ENCODE data around the gene ATP2B2.

ATP2B2 gene

DNA sequence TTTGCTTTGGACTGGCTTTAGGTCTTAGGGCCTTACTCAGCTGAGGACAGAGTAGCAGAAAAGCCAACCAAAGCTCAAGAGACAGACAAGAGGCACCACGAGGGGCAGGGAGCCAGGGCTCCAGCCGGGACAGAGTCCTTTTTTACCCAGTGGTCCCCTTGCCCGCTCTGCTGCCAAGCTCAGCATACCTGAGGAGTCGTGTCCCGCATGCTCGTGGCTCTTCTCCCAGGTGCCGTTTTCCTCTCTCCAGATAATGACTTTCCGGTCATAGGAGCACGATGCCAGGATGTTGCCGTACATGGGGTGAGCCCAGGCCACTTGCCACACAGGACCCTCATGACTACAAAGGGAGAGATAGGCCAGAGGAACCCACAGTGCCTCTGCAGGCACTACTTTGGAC is 193.0 kb downstream of the ATP2B2 start:
- H3K4me1 ChIP-seq (ENCODE audit: control insufficient read depth, insufficient read depth, low read length), result no peaks in the 10 kb centered on the region
- no peak overlapping the region for H3K27ac ChIP-seq (ENCODE audit: low read length)
- no peaks in the 10 kb centered on the region for H3K27me3 ChIP-seq (ENCODE audit: control insufficient read depth in 1 of 2, insufficient read depth in 2 of 2, low read length in 2 of 2)
- no peak overlapping the region for H3K9ac ChIP-seq (ENCODE audit: low read length in 2 of 2)
- H3K4me3 ChIP-seq (ENCODE audit: low read length in 2 of 2), result no peak overlapping the region
- H3K36me3 ChIP-seq (ENCODE audit: control insufficient read depth in 2 of 2, insufficient read depth in 2 of 2, low read length in 2 of 2), result peaks cover 55 to 67% of the 10 kb centered on the region in 2 donors
- no peaks in the 10 kb centered on the region for H3K9me3 ChIP-seq (ENCODE audit: control insufficient read depth in 2 of 2, low read length in 2 of 2)

DNA sequence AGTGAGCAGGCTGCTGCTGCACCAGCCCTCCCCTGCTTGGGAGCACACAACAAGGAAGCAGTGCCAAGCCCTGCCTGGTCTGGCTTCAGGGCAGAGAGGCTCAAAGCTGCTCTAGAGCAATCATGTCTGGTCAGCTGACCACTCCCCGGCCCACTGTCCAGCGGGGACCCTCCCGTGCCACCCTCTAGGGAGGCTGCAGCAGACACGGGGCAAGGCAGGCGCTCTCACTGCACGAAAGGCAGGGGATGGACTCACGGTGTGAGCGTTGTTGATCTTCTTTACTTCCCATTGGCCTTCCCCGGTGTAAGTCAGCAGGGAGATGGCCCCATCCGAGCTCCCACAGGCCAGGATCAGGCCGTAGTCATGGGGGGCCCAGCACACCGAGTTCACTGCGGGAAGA is 193.7 kb downstream of the ATP2B2 start:
- H3K9ac ChIP-seq (ENCODE audit: low read length in 2 of 2), result no peak overlapping the region
- H3K27me3 ChIP-seq (ENCODE audit: control insufficient read depth in 1 of 2, insufficient read depth in 2 of 2, low read length in 2 of 2), result no peaks in the 10 kb centered on the region
- H3K36me3 ChIP-seq (ENCODE audit: control insufficient read depth in 2 of 2, insufficient read depth in 2 of 2, low read length in 2 of 2), result peaks cover 53 to 66% of the 10 kb centered on the region in 2 donors
- H3K27ac ChIP-seq (ENCODE audit: low read length), result no peak overlapping the region
- no peaks in the 10 kb centered on the region for H3K4me1 ChIP-seq (ENCODE audit: control insufficient read depth, insufficient read depth, low read length)
- H3K4me3 ChIP-seq (ENCODE audit: low read length in 2 of 2), result no peak overlapping the region
- H3K9me3 ChIP-seq (ENCODE audit: control insufficient read depth in 2 of 2, low read length in 2 of 2), result no peaks in the 10 kb centered on the region

DNA sequence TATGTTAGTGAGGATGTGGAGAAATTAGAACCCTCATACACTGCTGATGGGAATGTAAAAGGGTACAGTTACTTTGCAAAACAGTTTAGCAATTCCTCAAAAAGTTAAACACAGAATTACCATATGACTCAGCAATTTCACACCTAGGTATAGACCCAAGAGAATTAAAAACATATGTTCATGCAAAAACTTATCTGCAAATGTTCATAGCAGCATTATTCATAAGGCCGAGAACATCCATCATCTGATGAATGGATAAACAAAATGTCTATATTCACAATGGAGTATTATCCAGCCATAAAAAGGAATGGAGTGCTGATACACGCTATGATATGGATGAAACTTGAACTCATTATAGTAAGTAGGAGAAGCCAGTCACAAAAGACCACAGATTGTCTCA is 194.8 kb downstream of the ATP2B2 start:
- H3K36me3 ChIP-seq (ENCODE audit: control insufficient read depth in 2 of 2, insufficient read depth in 2 of 2, low read length in 2 of 2), result peaks cover 55 to 64% of the 10 kb centered on the region in 2 donors
- no peak overlapping the region for H3K27ac ChIP-seq (ENCODE audit: low read length)
- no peak overlapping the region for H3K4me3 ChIP-seq (ENCODE audit: low read length in 2 of 2)
- no peaks in the 10 kb centered on the region for H3K9me3 ChIP-seq (ENCODE audit: control insufficient read depth in 2 of 2, low read length in 2 of 2)
- H3K9ac ChIP-seq (ENCODE audit: low read length in 2 of 2), result no peak overlapping the region
- no peaks in the 10 kb centered on the region for H3K27me3 ChIP-seq (ENCODE audit: control insufficient read depth in 1 of 2, insufficient read depth in 2 of 2, low read length in 2 of 2)
- no peaks in the 10 kb centered on the region for H3K4me1 ChIP-seq (ENCODE audit: control insufficient read depth, insufficient read depth, low read length)

DNA sequence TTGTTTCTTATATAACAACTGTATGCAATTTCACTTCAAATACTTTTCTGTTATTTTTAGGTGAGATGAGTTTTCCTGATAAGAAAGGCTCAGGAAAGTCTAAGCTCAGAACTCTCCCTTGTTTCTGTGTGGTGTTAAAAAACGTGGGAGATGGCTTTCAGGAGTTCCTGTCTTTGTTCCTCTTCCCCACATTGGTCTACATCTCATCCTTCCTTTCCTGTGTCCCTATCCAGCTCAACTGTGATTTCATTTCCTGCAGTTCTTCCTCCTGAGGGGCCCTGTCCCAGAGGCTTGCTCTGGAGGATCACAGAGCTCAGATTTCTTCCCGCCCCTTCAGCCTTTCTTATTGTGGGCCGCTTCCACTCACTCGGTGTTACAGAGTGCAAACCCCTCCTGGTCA is 195.7 kb downstream of the ATP2B2 start:
- no peak overlapping the region for H3K4me3 ChIP-seq (ENCODE audit: low read length in 2 of 2)
- H3K9me3 ChIP-seq (ENCODE audit: control insufficient read depth in 2 of 2, low read length in 2 of 2), result no peaks in the 10 kb centered on the region
- no peaks in the 10 kb centered on the region for H3K4me1 ChIP-seq (ENCODE audit: control insufficient read depth, insufficient read depth, low read length)
- no peak overlapping the region for H3K27ac ChIP-seq (ENCODE audit: low read length)
- H3K9ac ChIP-seq (ENCODE audit: low read length in 2 of 2), result no peak overlapping the region
- H3K36me3 ChIP-seq (ENCODE audit: control insufficient read depth in 2 of 2, insufficient read depth in 2 of 2, low read length in 2 of 2), result peaks cover 58 to 64% of the 10 kb centered on the region in 2 donors
- no peaks in the 10 kb centered on the region for H3K27me3 ChIP-seq (ENCODE audit: control insufficient read depth in 1 of 2, insufficient read depth in 2 of 2, low read length in 2 of 2)

DNA sequence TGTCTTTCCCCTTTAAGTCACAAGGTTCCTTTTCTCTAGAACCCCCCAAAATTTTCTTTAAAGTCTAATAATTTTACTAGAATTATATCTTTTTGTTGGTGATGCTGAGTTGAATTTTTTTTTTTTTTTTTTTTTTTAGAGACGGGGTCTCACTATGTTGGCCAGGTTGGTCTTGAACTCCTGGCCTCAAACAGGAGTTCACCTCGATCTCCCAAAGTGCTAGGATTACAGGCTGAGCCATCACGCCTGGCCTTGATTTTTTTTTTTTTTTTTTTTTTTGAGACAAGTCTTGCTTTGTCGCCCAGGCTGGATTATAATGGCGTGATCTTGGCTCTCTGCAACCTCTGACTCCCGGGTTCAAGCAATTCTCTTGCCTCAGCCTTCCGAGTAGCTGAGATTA is 196.7 kb downstream of the ATP2B2 start:
- peaks cover 58 to 64% of the 10 kb centered on the region in 2 donors for H3K36me3 ChIP-seq (ENCODE audit: control insufficient read depth in 2 of 2, insufficient read depth in 2 of 2, low read length in 2 of 2)

DNA sequence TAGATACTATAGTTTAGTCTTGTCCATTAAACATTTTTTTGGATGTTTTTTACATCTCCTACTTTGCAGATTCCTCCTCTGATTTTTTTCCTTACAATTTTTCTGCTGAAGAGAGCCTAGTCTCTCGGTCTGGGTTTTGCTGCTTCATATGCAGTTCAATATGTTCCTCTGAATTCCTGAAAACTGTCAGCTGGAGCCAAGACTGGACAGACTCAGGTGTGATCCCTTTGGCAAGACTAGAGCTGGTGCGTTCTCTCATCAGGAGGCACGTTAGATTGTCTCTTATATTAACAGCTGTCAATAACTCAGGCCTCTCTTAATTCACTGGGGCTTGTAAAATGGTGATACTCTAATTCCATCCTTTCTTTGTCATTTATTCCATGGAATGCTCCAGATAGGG is 199.2 kb downstream of the ATP2B2 start:
- Histone ChIP-seq H3K4me3 (ENCODE audit: low read length in 2 of 2) (no peak overlapping the region), H3K4me1 (ENCODE audit: control insufficient read depth, insufficient read depth, low read length) (no peaks in the 10 kb centered on the region), H3K36me3 (ENCODE audit: control insufficient read depth in 2 of 2, insufficient read depth in 2 of 2, low read length in 2 of 2) (peaks cover 56 to 64% of the 10 kb centered on the region in 2 donors), H3K27me3 (ENCODE audit: control insufficient read depth in 1 of 2, insufficient read depth in 2 of 2, low read length in 2 of 2) (no peaks in the 10 kb centered on the region), H3K9ac (ENCODE audit: low read length in 2 of 2) (no peak overlapping the region), H3K27ac (ENCODE audit: low read length) (no peak overlapping the region), H3K9me3 (ENCODE audit: control insufficient read depth in 2 of 2, low read length in 2 of 2) (no peaks in the 10 kb centered on the region)

More for the DNA sequence above, 196.7 kb downstream of the ATP2B2 start:
- Histone ChIP-seq H3K4me3 (ENCODE audit: low read length in 2 of 2) (no peak overlapping the region), H3K27me3 (ENCODE audit: control insufficient read depth in 1 of 2, insufficient read depth in 2 of 2, low read length in 2 of 2) (no peaks in the 10 kb centered on the region), H3K27ac (ENCODE audit: low read length) (no peak overlapping the region), H3K4me1 (ENCODE audit: control insufficient read depth, insufficient read depth, low read length) (no peaks in the 10 kb centered on the region), H3K9ac (ENCODE audit: low read length in 2 of 2) (no peak overlapping the region), H3K9me3 (ENCODE audit: control insufficient read depth in 2 of 2, low read length in 2 of 2) (no peaks in the 10 kb centered on the region)

DNA sequence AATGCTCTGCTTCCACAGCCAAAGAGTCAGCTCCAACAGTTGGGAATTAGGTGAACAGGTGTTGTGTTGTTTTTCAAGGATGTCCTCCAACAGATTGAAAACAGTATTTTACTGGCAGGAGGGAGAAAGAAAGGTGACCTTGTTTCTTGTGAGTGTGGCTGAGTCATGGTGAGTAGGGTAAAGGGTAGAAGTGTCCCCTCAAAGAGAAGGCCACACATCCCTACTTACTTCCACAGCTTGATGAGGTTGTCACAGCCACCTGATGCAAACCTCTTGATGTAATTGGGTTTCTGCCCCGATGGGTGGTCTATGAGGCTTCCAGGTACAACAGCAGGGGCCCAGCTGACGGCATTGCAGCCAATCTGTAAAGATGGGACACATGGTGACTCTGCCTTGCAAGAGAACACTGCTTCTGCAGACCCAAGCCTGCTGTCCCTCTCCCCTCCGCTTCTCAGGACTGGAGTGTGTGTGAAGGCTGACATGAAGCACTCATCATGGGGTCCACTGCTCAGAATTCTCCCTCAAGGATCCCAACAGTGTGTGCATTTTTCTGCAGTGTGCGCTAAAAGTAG is 200.0 kb downstream of the ATP2B2 start:
- H3K9me3 ChIP-seq (ENCODE audit: control insufficient read depth in 2 of 2, low read length in 2 of 2), result no peaks in the 10 kb centered on the region
- no peak overlapping the region for H3K9ac ChIP-seq (ENCODE audit: low read length in 2 of 2)
- no peaks in the 10 kb centered on the region for H3K27me3 ChIP-seq (ENCODE audit: control insufficient read depth in 1 of 2, insufficient read depth in 2 of 2, low read length in 2 of 2)
- no peaks in the 10 kb centered on the region for H3K4me1 ChIP-seq (ENCODE audit: control insufficient read depth, insufficient read depth, low read length)
- H3K4me3 ChIP-seq (ENCODE audit: low read length in 2 of 2), result no peak overlapping the region
- H3K27ac ChIP-seq (ENCODE audit: low read length), result no peak overlapping the region
- peaks cover 57% of the 10 kb centered on the region in 2 donors for H3K36me3 ChIP-seq (ENCODE audit: control insufficient read depth in 2 of 2, insufficient read depth in 2 of 2, low read length in 2 of 2)

DNA sequence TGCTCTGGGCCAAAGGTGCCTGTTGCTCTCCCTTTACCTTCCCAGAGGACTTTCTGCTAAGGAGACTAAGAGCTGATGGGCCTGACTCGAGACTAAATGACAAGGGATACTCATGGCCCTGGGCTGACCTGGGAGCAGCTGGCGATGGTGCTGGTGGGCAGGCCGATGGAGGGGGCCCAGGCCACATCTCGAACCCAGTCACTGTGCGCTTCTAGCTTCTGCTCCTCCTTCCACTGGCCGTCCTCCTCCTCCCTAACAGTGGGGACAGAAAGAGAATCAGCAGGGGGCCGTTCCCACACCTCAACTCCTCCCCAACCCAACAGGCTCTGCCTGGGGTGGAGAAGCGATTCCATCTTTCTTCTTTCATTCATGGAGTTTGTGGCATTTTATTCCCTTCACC is 200.5 kb downstream of the ATP2B2 start:
- no peak overlapping the region for H3K27ac ChIP-seq (ENCODE audit: low read length)
- H3K36me3 ChIP-seq (ENCODE audit: control insufficient read depth in 2 of 2, insufficient read depth in 2 of 2, low read length in 2 of 2), result peaks cover 59 to 62% of the 10 kb centered on the region in 2 donors
- H3K27me3 ChIP-seq (ENCODE audit: control insufficient read depth in 1 of 2, insufficient read depth in 2 of 2, low read length in 2 of 2), result no peaks in the 10 kb centered on the region
- no peak overlapping the region for H3K4me3 ChIP-seq (ENCODE audit: low read length in 2 of 2)
- no peaks in the 10 kb centered on the region for H3K9me3 ChIP-seq (ENCODE audit: control insufficient read depth in 2 of 2, low read length in 2 of 2)
- no peaks in the 10 kb centered on the region for H3K4me1 ChIP-seq (ENCODE audit: control insufficient read depth, insufficient read depth, low read length)
- no peak overlapping the region for H3K9ac ChIP-seq (ENCODE audit: low read length in 2 of 2)

DNA sequence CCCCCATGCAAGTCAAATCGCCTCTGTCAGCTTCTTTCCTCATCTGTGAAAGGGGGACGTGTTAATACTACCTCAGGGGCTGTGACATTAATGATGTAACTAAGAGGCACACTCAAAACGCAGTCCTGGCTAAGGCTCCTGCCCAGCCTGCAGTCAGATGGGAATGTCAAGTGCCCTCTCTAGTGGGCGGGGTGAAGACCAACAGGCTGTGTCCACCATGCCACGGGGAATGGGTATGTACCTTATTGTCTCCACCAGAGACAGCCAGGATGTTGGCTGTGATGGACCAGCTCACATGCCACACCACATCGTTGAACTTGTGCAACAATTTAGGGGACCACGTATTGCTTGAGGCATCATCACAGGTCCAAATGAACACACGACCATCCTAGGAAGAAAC is 201.6 kb downstream of the ATP2B2 start:
- Histone ChIP-seq H3K27me3 (ENCODE audit: control insufficient read depth in 1 of 2, insufficient read depth in 2 of 2, low read length in 2 of 2) (no peaks in the 10 kb centered on the region), H3K36me3 (ENCODE audit: control insufficient read depth in 2 of 2, insufficient read depth in 2 of 2, low read length in 2 of 2) (peaks cover 59 to 66% of the 10 kb centered on the region in 2 donors), H3K4me3 (ENCODE audit: low read length in 2 of 2) (no peak overlapping the region), H3K9ac (ENCODE audit: low read length in 2 of 2) (no peak overlapping the region), H3K27ac (ENCODE audit: low read length) (no peak overlapping the region), H3K4me1 (ENCODE audit: control insufficient read depth, insufficient read depth, low read length) (no peaks in the 10 kb centered on the region), H3K9me3 (ENCODE audit: control insufficient read depth in 2 of 2, low read length in 2 of 2) (no peaks in the 10 kb centered on the region)

DNA sequence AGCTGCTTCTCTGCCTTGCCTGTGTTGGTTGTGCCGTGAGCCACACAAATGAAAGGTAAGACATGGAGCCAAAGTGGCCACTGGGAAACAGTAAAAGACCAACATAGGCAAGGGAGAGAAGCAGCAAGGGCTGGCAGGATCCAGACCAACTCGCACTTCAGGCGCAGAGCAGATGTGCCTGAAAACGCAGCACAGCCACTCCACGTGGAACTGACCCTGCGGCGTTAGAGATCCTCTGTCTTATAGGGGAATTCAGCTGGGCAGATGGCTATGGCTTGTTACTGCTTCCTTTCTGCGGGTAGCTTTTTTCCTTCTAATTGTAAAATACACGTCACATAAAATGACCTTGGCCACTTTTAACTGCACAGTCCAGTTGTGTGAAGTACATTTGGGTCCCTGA is 202.3 kb downstream of the ATP2B2 start:
- Histone ChIP-seq H3K9me3 (ENCODE audit: control insufficient read depth in 2 of 2, low read length in 2 of 2) (no peaks in the 10 kb centered on the region), H3K27ac (ENCODE audit: low read length) (no peak overlapping the region), H3K9ac (ENCODE audit: low read length in 2 of 2) (no peak overlapping the region), H3K4me3 (ENCODE audit: low read length in 2 of 2) (no peak overlapping the region), H3K36me3 (ENCODE audit: control insufficient read depth in 2 of 2, insufficient read depth in 2 of 2, low read length in 2 of 2) (peaks cover 56 to 66% of the 10 kb centered on the region in 2 donors), H3K27me3 (ENCODE audit: control insufficient read depth in 1 of 2, insufficient read depth in 2 of 2, low read length in 2 of 2) (no peaks in the 10 kb centered on the region), H3K4me1 (ENCODE audit: control insufficient read depth, insufficient read depth, low read length) (no peaks in the 10 kb centered on the region)

DNA sequence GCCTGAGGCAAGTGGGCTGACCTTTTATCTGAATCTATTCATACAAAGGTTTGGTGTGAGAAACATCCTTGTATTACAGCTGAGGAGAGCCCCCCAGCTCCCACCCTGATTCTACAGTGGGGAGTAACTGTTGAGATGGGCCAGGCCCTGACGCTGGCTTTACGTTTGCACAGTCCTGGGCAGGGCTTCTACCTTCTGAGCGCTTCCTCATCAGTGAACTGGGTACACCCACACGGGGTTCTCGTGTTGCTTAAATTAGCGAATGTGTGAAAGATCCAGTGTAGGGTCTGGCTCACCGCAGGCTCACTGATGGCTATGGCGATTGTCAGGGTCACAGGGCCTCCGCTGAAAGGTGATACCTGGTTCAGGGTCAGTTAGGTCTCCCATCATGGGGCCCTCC is 205.3 kb downstream of the ATP2B2 start:
- Histone ChIP-seq H3K27me3 (ENCODE audit: control insufficient read depth in 1 of 2, insufficient read depth in 2 of 2, low read length in 2 of 2) (no peaks in the 10 kb centered on the region), H3K4me1 (ENCODE audit: control insufficient read depth, insufficient read depth, low read length) (no peaks in the 10 kb centered on the region), H3K9ac (ENCODE audit: low read length in 2 of 2) (no peak overlapping the region), H3K36me3 (ENCODE audit: control insufficient read depth in 2 of 2, insufficient read depth in 2 of 2, low read length in 2 of 2) (peaks cover 40 to 55% of the 10 kb centered on the region in 2 donors), H3K4me3 (ENCODE audit: low read length in 2 of 2) (no peak overlapping the region), H3K9me3 (ENCODE audit: control insufficient read depth in 2 of 2, low read length in 2 of 2) (no peaks in the 10 kb centered on the region), H3K27ac (ENCODE audit: low read length) (no peak overlapping the region)
